Parathyroid adenoma (tissue), 2 donors: ENCODE measurements around the gene CTNNB1.

Source experiments
- H2AFZ ChIP-seq: fragments of 300-600 bp; sonication (generic); one replicate; pipeline ENCODE4 v1.7.0; 2017; ENCODE audit warnings: antibody characterized with exemption, mild to moderate bottlenecking
- H3K27ac ChIP-seq: fragments of 300-600 bp; sonication (generic); one replicate; pipeline ENCODE4 v1.7.0; 2017
- H3K27me3 ChIP-seq: fragments of 300-600 bp; sonication (generic); one replicate; pipeline ENCODE4 v1.7.0; 2017; ENCODE audit warnings: low read length; ENCODE audit not compliant: control insufficient read depth, insufficient read depth
- H3K36me3 ChIP-seq: fragments of 300-600 bp; sonication (generic); one replicate; pipeline ENCODE4 v1.7.0; 2017; ENCODE audit warnings: low read length; ENCODE audit not compliant: control insufficient read depth, insufficient read depth
- H3K4me1 ChIP-seq: fragments of 300-600 bp; sonication (generic); one replicate; pipeline ENCODE4 v1.7.0; 2017; ENCODE audit warnings: control low read depth
- H3K4me2 ChIP-seq: fragments of 300-600 bp; sonication (generic); one replicate; pipeline ENCODE4 v1.7.0; 2017; ENCODE audit warnings: low read length
- H3K4me3 ChIP-seq: fragments of 300-600 bp; sonication (generic); one replicate; pipeline ENCODE4 v1.7.0; 2017; ENCODE audit warnings: low read depth, low read length
- H3K79me2 ChIP-seq: fragments of 300-600 bp; sonication (generic); one replicate; pipeline ENCODE4 v1.7.0; 2017; ENCODE audit warnings: control low read depth
- H3K9ac ChIP-seq: fragments of 300-600 bp; sonication (generic); one replicate; pipeline ENCODE4 v1.7.0; 2017; ENCODE audit warnings: mild to moderate bottlenecking
- H3K9me3 ChIP-seq: fragments of 300-600 bp; sonication (generic); one replicate; pipeline ENCODE4 v1.7.0; 2017; ENCODE audit warnings: low read length; ENCODE audit not compliant: control insufficient read depth
- TF ChIP-seq, protein P1 (sequence below): fragments of 300-600 bp; sonication (generic); IDR thresholded peaks from one replicate; pipeline ENCODE4 v1.7.0; 2017; ENCODE audit warnings: antibody characterized with exemption, mild to moderate bottlenecking
- donor health status: primary hyperparathyroidism.

Gene CTNNB1

DNA sequence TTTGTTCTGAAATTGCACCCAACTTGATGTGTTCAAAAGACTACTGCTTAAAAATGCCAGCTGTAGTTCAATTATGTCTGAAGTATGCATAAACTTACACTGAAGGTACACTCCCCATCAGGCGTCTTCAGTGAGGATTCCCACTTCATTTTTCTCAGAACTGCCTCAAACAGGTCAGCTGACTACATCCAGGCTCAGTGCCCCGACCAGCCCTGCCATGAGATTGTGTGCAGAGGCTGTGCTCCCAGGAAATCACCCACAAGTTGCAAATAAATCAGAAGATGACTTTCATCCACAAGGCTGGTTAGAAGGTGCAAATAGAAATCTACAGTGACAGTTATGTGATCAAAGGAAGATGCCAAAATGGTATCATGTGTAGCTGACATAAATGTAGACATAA is 51.5 kb downstream of the CTNNB1 start:
- H3K79me2 ChIP-seq = no peaks in the 10 kb centered on the region
- H3K9ac ChIP-seq = no peak overlapping the region
- H3K4me1 ChIP-seq = no peaks in the 10 kb centered on the region
- no peaks in the 10 kb centered on the region for H3K36me3 ChIP-seq
- TF ChIP-seq, protein P1, sequence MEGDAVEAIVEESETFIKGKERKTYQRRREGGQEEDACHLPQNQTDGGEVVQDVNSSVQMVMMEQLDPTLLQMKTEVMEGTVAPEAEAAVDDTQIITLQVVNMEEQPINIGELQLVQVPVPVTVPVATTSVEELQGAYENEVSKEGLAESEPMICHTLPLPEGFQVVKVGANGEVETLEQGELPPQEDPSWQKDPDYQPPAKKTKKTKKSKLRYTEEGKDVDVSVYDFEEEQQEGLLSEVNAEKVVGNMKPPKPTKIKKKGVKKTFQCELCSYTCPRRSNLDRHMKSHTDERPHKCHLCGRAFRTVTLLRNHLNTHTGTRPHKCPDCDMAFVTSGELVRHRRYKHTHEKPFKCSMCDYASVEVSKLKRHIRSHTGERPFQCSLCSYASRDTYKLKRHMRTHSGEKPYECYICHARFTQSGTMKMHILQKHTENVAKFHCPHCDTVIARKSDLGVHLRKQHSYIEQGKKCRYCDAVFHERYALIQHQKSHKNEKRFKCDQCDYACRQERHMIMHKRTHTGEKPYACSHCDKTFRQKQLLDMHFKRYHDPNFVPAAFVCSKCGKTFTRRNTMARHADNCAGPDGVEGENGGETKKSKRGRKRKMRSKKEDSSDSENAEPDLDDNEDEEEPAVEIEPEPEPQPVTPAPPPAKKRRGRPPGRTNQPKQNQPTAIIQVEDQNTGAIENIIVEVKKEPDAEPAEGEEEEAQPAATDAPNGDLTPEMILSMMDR = no peak
- no peaks in the 10 kb centered on the region for H3K9me3 ChIP-seq
- H3K4me2 ChIP-seq = no peak overlapping the region
- H3K27me3 ChIP-seq = no peaks in the 10 kb centered on the region
- no peak overlapping the region for H3K27ac ChIP-seq
- no peak overlapping the region for H2AFZ ChIP-seq
- H3K4me3 ChIP-seq = no peak overlapping the region

DNA sequence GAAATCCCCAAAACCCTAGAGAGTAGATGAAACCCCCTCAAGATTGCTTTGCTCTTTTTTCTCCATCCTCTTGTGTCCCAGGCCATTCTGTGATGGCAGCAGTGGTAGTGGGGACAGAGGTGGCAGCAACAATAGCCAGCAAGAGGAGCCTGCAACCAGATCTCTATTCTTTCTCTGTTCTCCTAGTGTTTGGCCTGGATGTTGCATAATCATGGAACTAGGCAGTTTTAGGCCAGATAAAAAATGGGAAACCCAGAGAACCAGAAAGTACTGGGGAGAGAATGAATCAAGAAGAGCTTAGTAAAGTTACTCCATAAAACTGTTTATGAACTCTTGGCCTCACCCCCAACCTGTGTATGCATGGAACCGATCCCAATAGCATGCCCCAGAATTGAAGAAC is 52.3 kb downstream of the CTNNB1 start:
- Histone ChIP-seq H3K27me3 (no peaks in the 10 kb centered on the region), H3K9ac (no peak overlapping the region), H2AFZ (no peak overlapping the region), H3K27ac (no peak overlapping the region), H3K4me1 (no peaks in the 10 kb centered on the region), H3K9me3 (no peaks in the 10 kb centered on the region), H3K4me3 (no peak overlapping the region), H3K79me2 (no peaks in the 10 kb centered on the region), H3K4me2 (no peak overlapping the region), H3K36me3 (no peaks in the 10 kb centered on the region)
- TF ChIP-seq, protein P1 = no peak

DNA sequence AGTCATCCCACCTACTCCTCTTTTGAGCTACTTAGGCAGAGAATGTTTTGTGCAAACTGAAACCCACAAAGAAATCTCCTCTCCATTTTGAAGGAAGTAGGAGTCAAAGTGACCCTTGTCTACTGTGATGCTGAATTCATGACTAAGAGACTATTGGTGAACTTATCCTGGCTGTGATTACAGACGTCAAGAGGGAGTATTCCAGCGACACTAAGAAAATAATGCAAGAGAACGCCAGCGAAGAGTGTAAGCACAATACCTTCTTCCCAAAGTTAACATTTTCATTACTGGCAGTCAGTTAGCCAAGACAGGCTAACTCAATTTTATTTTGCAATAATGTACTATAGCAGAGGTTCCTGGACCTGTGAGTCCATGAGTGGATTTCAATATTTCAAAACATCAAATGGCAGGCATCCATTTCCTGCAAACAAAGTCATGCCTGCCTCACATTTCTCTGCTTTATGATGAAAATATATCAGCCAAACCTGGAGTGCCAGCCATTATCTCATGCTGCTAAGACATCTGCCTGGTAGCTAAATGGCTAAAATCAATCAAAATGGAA is 59.0 kb downstream of the CTNNB1 start:
- Histone ChIP-seq H3K9me3 (no peaks in the 10 kb centered on the region), H3K4me2 (no peak overlapping the region), H3K9ac (no peak overlapping the region), H3K36me3 (no peaks in the 10 kb centered on the region), H3K27me3 (no peaks in the 10 kb centered on the region), H3K27ac (no peak overlapping the region), H3K4me3 (no peak overlapping the region), H3K4me1 (no peaks in the 10 kb centered on the region), H3K79me2 (no peaks in the 10 kb centered on the region), H2AFZ (no peak overlapping the region)
- TF ChIP-seq, protein P1 = no peak

DNA sequence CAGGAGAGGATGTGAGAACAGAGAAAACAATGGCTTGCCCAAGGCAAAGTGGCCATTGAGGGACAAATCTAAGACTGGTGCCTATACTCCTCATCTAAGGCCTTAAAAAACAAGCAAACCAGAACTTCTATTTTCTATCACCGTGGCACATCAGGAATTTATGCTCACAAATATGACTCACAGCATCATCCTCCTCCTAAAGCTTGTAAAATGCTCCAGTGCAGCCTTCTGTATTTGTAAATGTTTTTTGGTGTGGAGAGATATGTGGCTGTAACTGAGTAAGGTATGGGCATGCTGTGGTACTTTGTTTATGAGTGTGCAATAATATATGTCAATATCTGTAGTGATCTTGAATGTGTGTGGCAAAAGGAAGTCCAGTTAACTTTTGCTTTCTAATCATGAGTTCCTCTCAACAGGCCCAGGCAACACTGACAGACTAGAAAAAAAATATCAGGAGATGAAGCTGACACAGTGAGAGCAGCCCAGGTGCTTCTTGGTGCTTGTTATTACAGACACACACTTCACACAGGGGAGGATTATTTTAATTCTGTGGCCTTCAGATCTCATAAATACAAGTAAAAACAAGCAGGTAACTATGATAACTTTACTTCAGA is 60.3 kb downstream of the CTNNB1 start:
- Histone ChIP-seq H3K27me3 (no peaks in the 10 kb centered on the region), H3K4me1 (no peaks in the 10 kb centered on the region), H3K9me3 (no peaks in the 10 kb centered on the region), H3K79me2 (no peaks in the 10 kb centered on the region), H3K27ac (no peak overlapping the region), H3K4me3 (no peak overlapping the region), H2AFZ (no peak overlapping the region), H3K9ac (no peak overlapping the region), H3K4me2 (no peak overlapping the region), H3K36me3 (no peaks in the 10 kb centered on the region)
- TF ChIP-seq, protein P1 = no peak

DNA sequence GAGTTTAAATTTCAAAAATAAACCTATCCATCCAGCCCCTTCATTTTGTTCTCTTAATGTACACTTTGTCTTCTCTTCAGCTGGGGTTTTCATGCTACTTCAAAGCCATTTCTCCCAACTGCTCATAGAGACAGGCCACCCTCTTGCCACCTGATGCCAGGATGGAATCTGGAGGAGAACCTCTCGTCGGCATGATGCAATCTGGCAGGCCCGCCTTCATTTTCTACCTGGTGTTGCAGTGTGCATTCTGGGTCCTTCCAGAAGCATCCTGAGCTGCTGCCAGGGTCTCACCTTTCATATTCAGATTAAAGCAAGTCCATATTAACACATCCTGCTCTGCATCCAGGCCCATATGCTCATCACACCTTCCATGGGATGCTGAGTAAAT is 60.8 kb downstream of the CTNNB1 start:
- Histone ChIP-seq H3K27me3 (no peaks in the 10 kb centered on the region), H3K36me3 (no peaks in the 10 kb centered on the region), H3K9ac (no peak overlapping the region), H3K9me3 (no peaks in the 10 kb centered on the region), H2AFZ (no peak overlapping the region), H3K4me1 (no peaks in the 10 kb centered on the region), H3K27ac (no peak overlapping the region), H3K4me2 (no peak overlapping the region), H3K4me3 (no peak overlapping the region), H3K79me2 (no peaks in the 10 kb centered on the region)
- TF ChIP-seq, protein P1 = no peak
